ENCODE results near the gene MAJIN.
"Not testable (repeated sequence)": the region's sequence is repeated elsewhere in the genome, so short reads cannot be mapped to it uniquely, and the experiment has no call there.

- TF ChIP-seq CTCF (IDR thresholded peaks at IDR 0.05; ENCODE audit: low read depth, low read length, missing input control); ATF3 (IDR thresholded peaks at IDR 0.05): not testable (repeated sequence)
These were observed 11.4 kb upstream of the MAJIN start for GRCh38 chr11:64983339-64983738.

All from liver (tissue), 3 donors.